Stimulated activated memory B cell treated with anti-CD40 and anti-IgM and Interleukin-4, amounts not matched to agents 10 μg/mL and 1 μg/mL and 100 μg/mL, for 72 hours (primary cell): ENCODE measurements around the gene PISD.
"Not testable (repeated sequence)": the region's sequence is repeated elsewhere in the genome, so short reads cannot be mapped to it uniquely, and the experiment has no call there.

ENCODE experiments used
- ATAC-seq: fragments of 150-1000 bp; cut with Tn5 transposase; 2 replicates; pipeline ENCODE4 v1.10.0; 2021
- H3K27ac Mint-ChIP-seq: one replicate; pipeline ENCODE4 v1.8.0; 2022; ENCODE audit warnings: mild to moderate bottlenecking, mixed read lengths
- H3K27me3 Mint-ChIP-seq: one replicate; pipeline ENCODE4 v1.8.0; 2022; ENCODE audit warnings: mixed read lengths
- H3K36me3 Mint-ChIP-seq: one replicate; pipeline ENCODE4 v1.8.0; 2022; ENCODE audit warnings: mixed read lengths
- H3K4me1 Mint-ChIP-seq: one replicate; pipeline ENCODE4 v1.8.0; 2022; ENCODE audit warnings: mixed read lengths
- H3K4me3 Mint-ChIP-seq: one replicate; pipeline ENCODE4 v1.8.0; 2022; ENCODE audit warnings: mild to moderate bottlenecking, moderate library complexity, mixed read lengths
- H3K9me3 Mint-ChIP-seq: one replicate; pipeline ENCODE4 v1.8.0; 2022; ENCODE audit warnings: mixed read lengths

The PISD gene

GRCh38 chr22:31610611-31611010 is 51.4 kb downstream of the PISD start:
- H3K27ac Mint-ChIP-seq: no peak overlapping the region

GRCh38 chr22:31609716-31610115 is 52.3 kb downstream of the PISD start:
- Mint-ChIP-seq H3K9me3 (no peaks in the 10 kb centered on the region), H3K27ac (no peak overlapping the region), H3K4me1 (peaks cover 11% of the 10 kb centered on the region), H3K4me3 (no peak overlapping the region), H3K36me3 (peaks cover 54% of the 10 kb centered on the region), H3K27me3 (no peaks in the 10 kb centered on the region)
- ATAC-seq: no peak

More at GRCh38 chr22:31610611-31611010, 51.4 kb downstream of the PISD start:
- peaks cover 54% of the 10 kb centered on the region for H3K36me3 Mint-ChIP-seq
- ATAC-seq: no peak
- peaks cover 20% of the 10 kb centered on the region for H3K4me1 Mint-ChIP-seq
- H3K9me3 Mint-ChIP-seq: no peaks in the 10 kb centered on the region
- no peaks in the 10 kb centered on the region for H3K27me3 Mint-ChIP-seq
- no peak overlapping the region for H3K4me3 Mint-ChIP-seq

- no peak overlapping the region for H3K4me3 Mint-ChIP-seq
- H3K36me3 Mint-ChIP-seq: peaks cover 50% of the 10 kb centered on the region
- no peaks in the 10 kb centered on the region for H3K9me3 Mint-ChIP-seq
- no peak for ATAC-seq
- H3K4me1 Mint-ChIP-seq: no peaks in the 10 kb centered on the region
- H3K27me3 Mint-ChIP-seq: no peaks in the 10 kb centered on the region
- no peak overlapping the region for H3K27ac Mint-ChIP-seq
These were observed 54.3 kb downstream of the PISD start for GRCh38 chr22:31607696-31608095.

- H3K27ac Mint-ChIP-seq: no peak overlapping the region
- H3K36me3 Mint-ChIP-seq: peaks cover 52% of the 10 kb centered on the region
- no peak overlapping the region for H3K4me3 Mint-ChIP-seq
- no peaks in the 10 kb centered on the region for H3K9me3 Mint-ChIP-seq
- ATAC-seq: no peak
- no peaks in the 10 kb centered on the region for H3K4me1 Mint-ChIP-seq
- H3K27me3 Mint-ChIP-seq: no peaks in the 10 kb centered on the region
These were observed 56.0 kb downstream of the PISD start for GRCh38 chr22:31605851-31606585.

- H3K36me3 Mint-ChIP-seq: peaks cover 54% of the 10 kb centered on the region
- no peaks in the 10 kb centered on the region for H3K4me1 Mint-ChIP-seq
- no peak for ATAC-seq
- H3K27me3 Mint-ChIP-seq: no peaks in the 10 kb centered on the region
- H3K4me3 Mint-ChIP-seq: no peak overlapping the region
- H3K27ac Mint-ChIP-seq: no peak overlapping the region
- H3K9me3 Mint-ChIP-seq: no peaks in the 10 kb centered on the region
These were observed 57.0 kb downstream of the PISD start for GRCh38 chr22:31604746-31605705.

- peaks cover 50% of the 10 kb centered on the region for H3K36me3 Mint-ChIP-seq
- no peak overlapping the region for H3K27ac Mint-ChIP-seq
- H3K4me1 Mint-ChIP-seq: no peaks in the 10 kb centered on the region
- no peaks in the 10 kb centered on the region for H3K27me3 Mint-ChIP-seq
- no peak overlapping the region for H3K4me3 Mint-ChIP-seq
- no peak for ATAC-seq
- no peaks in the 10 kb centered on the region for H3K9me3 Mint-ChIP-seq
These were observed 57.8 kb downstream of the PISD start for GRCh38 chr22:31604137-31604705.

- Mint-ChIP-seq H3K4me1 (no peaks in the 10 kb centered on the region), H3K36me3 (peaks cover 50% of the 10 kb centered on the region), H3K9me3 (no peaks in the 10 kb centered on the region), H3K27me3 (no peaks in the 10 kb centered on the region), H3K4me3 (no peak overlapping the region), H3K27ac (no peak overlapping the region)
- ATAC-seq: no peak
These were observed 58.4 kb downstream of the PISD start for GRCh38 chr22:31603574-31603973.

- H3K4me1 Mint-ChIP-seq: no peaks in the 10 kb centered on the region
- no peaks in the 10 kb centered on the region for H3K27me3 Mint-ChIP-seq
- no peaks in the 10 kb centered on the region for H3K9me3 Mint-ChIP-seq
- no peak overlapping the region for H3K27ac Mint-ChIP-seq
- ATAC-seq: no peak
- no peak overlapping the region for H3K4me3 Mint-ChIP-seq
- peaks cover 46% of the 10 kb centered on the region for H3K36me3 Mint-ChIP-seq
These were observed 58.9 kb downstream of the PISD start for GRCh38 chr22:31603081-31603525.

- Mint-ChIP-seq H3K27ac (no peak overlapping the region), H3K36me3 (peaks cover 40% of the 10 kb centered on the region), H3K27me3 (no peaks in the 10 kb centered on the region), H3K4me3 (no peak overlapping the region), H3K9me3 (no peaks in the 10 kb centered on the region), H3K4me1 (no peaks in the 10 kb centered on the region)
- ATAC-seq: no peak
These were observed 59.6 kb downstream of the PISD start for GRCh38 chr22:31602259-31602952.

- no peak for ATAC-seq
- Mint-ChIP-seq H3K9me3 (no peaks in the 10 kb centered on the region), H3K4me1 (no peaks in the 10 kb centered on the region), H3K36me3 (peaks cover 12% of the 10 kb centered on the region), H3K27me3 (no peaks in the 10 kb centered on the region), H3K4me3 (no peak overlapping the region), H3K27ac (no peak overlapping the region)
These were observed 66.7 kb downstream of the PISD start for GRCh38 chr22:31595271-31595670.

GRCh38 chr22:31590161-31590560 is 71.9 kb downstream of the PISD start:
- ATAC-seq, H3K4me3 Mint-ChIP-seq, H3K27me3 Mint-ChIP-seq, H3K4me1 Mint-ChIP-seq, H3K27ac Mint-ChIP-seq, H3K9me3 Mint-ChIP-seq: not testable (repeated sequence)
- H3K36me3 Mint-ChIP-seq: peaks cover 38% of the 10 kb centered on the region

GRCh38 chr22:31588970-31589675 is 72.9 kb downstream of the PISD start:
- ATAC-seq: no peak
- no peaks in the 10 kb centered on the region for H3K27me3 Mint-ChIP-seq
- H3K9me3 Mint-ChIP-seq: no peaks in the 10 kb centered on the region
- no peaks in the 10 kb centered on the region for H3K4me1 Mint-ChIP-seq
- no peak overlapping the region for H3K27ac Mint-ChIP-seq
- H3K4me3 Mint-ChIP-seq: no peak overlapping the region
- H3K36me3 Mint-ChIP-seq: peaks cover 45% of the 10 kb centered on the region

- H3K36me3 Mint-ChIP-seq: peaks cover 59% of the 10 kb centered on the region
- H3K9me3 Mint-ChIP-seq: no peaks in the 10 kb centered on the region
- ATAC-seq: no peak
- peaks cover 15% of the 10 kb centered on the region for H3K4me1 Mint-ChIP-seq
- no peaks in the 10 kb centered on the region for H3K27me3 Mint-ChIP-seq
- no peak overlapping the region for H3K4me3 Mint-ChIP-seq
- no peak overlapping the region for H3K27ac Mint-ChIP-seq
These were observed 75.7 kb downstream of the PISD start for GRCh38 chr22:31586137-31586920.
